Fibroblast of lung (primary cell): ENCODE data around the gene TTLL9. TPM values are rescaled to one million over a fixed set of nuclear protein-coding genes. Genes with fewer than 3 reads are reported as not detected.

Experiments used
- DNase-seq, 2 donors: peaks; one replicate each; pipeline versions ENCODE4 v3.0.0 to v3.0.0-alpha.2; 2010; ENCODE audit warnings: low read depth in 2 of 2
- H2AFZ ChIP-seq: 2 replicates; pipeline ENCODE4 v1.5.1; 2012; ENCODE audit warnings: low read length, control low read depth, inconsistent platforms
- H3K27ac ChIP-seq: 2 replicates; pipeline ENCODE4 v1.5.1; 2011; ENCODE audit warnings: low read length, control low read depth; ENCODE audit not compliant: insufficient read depth
- H3K27me3 ChIP-seq: 2 replicates; pipeline ENCODE4 v1.5.1; 2011; ENCODE audit warnings: mild to moderate bottlenecking, low read length; ENCODE audit not compliant: control insufficient read depth, insufficient read depth
- H3K36me3 ChIP-seq: 2 replicates; pipeline ENCODE4 v1.5.1; 2011; ENCODE audit warnings: low read length; ENCODE audit not compliant: control insufficient read depth, insufficient read depth
- H3K4me1 ChIP-seq: 2 replicates; pipeline ENCODE4 v1.5.1; 2011; ENCODE audit warnings: low read length; ENCODE audit not compliant: control insufficient read depth, insufficient read depth; ENCODE audit errors: extremely low read depth
- H3K4me2 ChIP-seq: 2 replicates; pipeline ENCODE4 v1.5.1; 2011; ENCODE audit warnings: low read length, control low read depth; ENCODE audit not compliant: insufficient read depth; ENCODE audit errors: extremely low read depth
- H3K4me3 ChIP-seq, 4 experiments: fragments of 200-600 bp in 1 of 4; sonication (generic) in 1 of 4; replicated peaks in 1 of 4; 2 replicates each; pipeline ENCODE4 v1.5.1; 2011 to 2016; ENCODE audit warnings: low read length in 4 of 4, low read depth in 3 of 4, mild to moderate bottlenecking in 3 of 4, control low read depth in 2 of 4, inconsistent platforms in 1 of 4, mixed read lengths in 1 of 4; ENCODE audit not compliant: insufficient read depth in 1 of 4; ENCODE audit errors: control extremely low read depth in 1 of 4
- H3K79me2 ChIP-seq: 2 replicates; pipeline ENCODE4 v1.5.1; 2012; ENCODE audit warnings: mild to moderate bottlenecking, low read length, inconsistent platforms; ENCODE audit not compliant: control insufficient read depth, insufficient read depth
- H3K9ac ChIP-seq: 2 replicates; pipeline ENCODE4 v1.5.1; 2011; ENCODE audit warnings: mild to moderate bottlenecking, low read length, control low read depth; ENCODE audit not compliant: insufficient read depth
- H3K9me3 ChIP-seq: 2 replicates; pipeline ENCODE4 v1.5.1; 2012; ENCODE audit warnings: low read depth, low read length; ENCODE audit not compliant: control insufficient read depth, insufficient read depth
- H4K20me1 ChIP-seq: 2 replicates; pipeline ENCODE4 v1.5.1; 2011; ENCODE audit warnings: low read length; ENCODE audit not compliant: control insufficient read depth, insufficient read depth; ENCODE audit errors: extremely low read depth
- CTCF ChIP-seq, 2 donors: IDR thresholded peaks in 1 of 2; conservative IDR thresholded peaks in 1 of 2; 1 replicate in 1 of 2; 2 replicates in 1 of 2; pipeline ENCODE4 v1.5.1; 2011 to 2012; ENCODE audit warnings: low read length in 2 of 2, control low read depth in 1 of 2, inconsistent platforms in 1 of 2, low read depth in 1 of 2, mild to moderate bottlenecking in 1 of 2
- EZH2 ChIP-seq: IDR thresholded peaks from 2 replicates; pipeline ENCODE4 v1.5.1; 2012; ENCODE audit warnings: low read length, control low read depth, mild to moderate bottlenecking; ENCODE audit errors: missing control alignments
- polyA plus RNA-seq, 2 donors: library from polyadenylated mRNA; depleted of rRNA in 1 of 2; stranded (reverse) in 1 of 2; unstranded in 1 of 2; fragments of >200 nt; gene quantifications; 2 replicates each; pipeline ENCODE4 v1.2.1, GENCODE V29; 2011 to 2012; ENCODE audit warnings: missing spikeins in 1 of 2
- total RNA-seq: library from RNA; depleted of rRNA; stranded (reverse); fragments of >200 nt; gene quantifications from 2 replicates; pipeline ENCODE4 v1.2.1, GENCODE V29; 2014

The TTLL9 gene
- total and polyA plus RNA-seq, 2 donors (not counting 1 experiment from before 2014, with no cell fraction given), result 0.05 TPM; not detected in 1

DNA sequence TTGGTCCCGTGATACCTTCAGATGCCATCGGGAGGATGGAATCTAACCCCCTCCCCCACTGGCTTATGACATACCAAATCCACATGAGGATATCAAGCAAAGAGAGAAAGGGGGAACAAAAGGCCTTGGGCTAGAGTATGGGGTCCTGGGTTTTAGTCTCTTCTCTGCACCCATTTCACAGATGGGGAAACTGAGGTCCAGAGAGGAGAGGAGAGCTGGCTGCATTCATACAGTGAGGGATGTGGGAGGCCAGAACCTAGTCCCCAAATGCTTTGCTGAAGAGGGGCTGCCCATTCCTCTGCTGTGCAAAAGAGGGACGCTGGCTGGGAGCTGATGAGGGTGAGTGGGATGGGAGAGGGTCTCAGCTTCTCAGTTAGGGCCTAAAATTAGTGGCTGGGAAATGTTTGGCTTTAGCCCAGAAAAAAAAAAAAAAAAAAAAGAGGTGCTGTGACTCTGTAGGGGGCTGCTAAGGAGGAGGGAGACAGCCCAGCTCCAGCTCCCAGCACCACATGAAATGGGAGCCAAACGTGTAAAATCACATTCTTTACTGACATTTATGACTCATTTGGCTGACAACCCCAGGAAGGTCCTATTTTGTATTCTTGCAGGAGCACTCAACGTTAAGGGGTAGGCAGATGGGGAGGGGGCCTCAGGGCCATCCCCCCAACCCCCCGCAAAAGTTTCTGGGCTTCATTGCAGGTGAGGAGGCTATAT is 109.4 kb downstream of the TTLL9 start:
- H3K4me2 ChIP-seq, result no peak overlapping the region
- H3K36me3 ChIP-seq, result no peaks in the 10 kb centered on the region
- H3K79me2 ChIP-seq, result no peaks in the 10 kb centered on the region
- TF ChIP-seq EZH2, result no peak
- TF ChIP-seq CTCF (conservative IDR thresholded peaks at IDR 0.05 in 1 of 2, IDR thresholded peaks at IDR 0.05 in 1 of 2; ENCODE audit: low read depth in 1 of 2, low read length in 2 of 2), result no peak
- H3K9ac ChIP-seq, result no peak overlapping the region
- no peak overlapping the region for H3K27ac ChIP-seq
- H3K4me3 ChIP-seq, result no peak overlapping the region
- DNase-seq, result no peak
- H3K4me1 ChIP-seq, result no peaks in the 10 kb centered on the region
- H2AFZ ChIP-seq, result no peak overlapping the region
- H4K20me1 ChIP-seq, result no peaks in the 10 kb centered on the region
- H3K27me3 ChIP-seq, result peaks cover 9% of the 10 kb centered on the region
- H3K9me3 ChIP-seq, result no peaks in the 10 kb centered on the region

- DNase-seq, result no peak
Measured at GRCh38 chr20:31981784-31982183, 111.3 kb downstream of the TTLL9 start.

DNA sequence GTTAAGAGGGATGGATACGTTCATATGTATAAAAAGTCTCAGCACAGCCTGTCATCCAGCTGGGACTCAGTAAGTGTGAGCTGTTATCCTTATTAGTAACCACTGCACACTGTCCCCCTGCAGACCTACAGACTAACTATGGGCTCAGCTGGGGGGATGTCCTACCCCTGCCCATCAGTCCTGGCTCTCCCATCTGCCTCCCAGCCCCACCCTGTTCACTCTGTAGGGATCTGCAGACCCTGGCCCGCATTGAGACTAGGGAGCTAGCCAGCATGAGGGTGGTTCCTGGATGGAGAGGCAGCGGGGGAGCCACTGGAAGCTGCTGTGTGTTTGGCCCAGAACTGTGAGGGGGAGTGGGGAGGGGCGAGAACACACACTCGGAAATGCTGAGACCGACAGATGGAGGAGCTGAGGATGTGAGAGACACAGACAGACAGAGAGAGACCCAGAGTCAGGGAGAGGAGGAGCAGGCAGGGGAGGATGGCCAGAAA is 114.6 kb downstream of the TTLL9 start:
- no peaks in the 10 kb centered on the region for H4K20me1 ChIP-seq
- H3K9me3 ChIP-seq, result no peaks in the 10 kb centered on the region
- TF ChIP-seq CTCF (conservative IDR thresholded peaks at IDR 0.05 in 1 of 2, IDR thresholded peaks at IDR 0.05 in 1 of 2; ENCODE audit: low read depth in 1 of 2, low read length in 2 of 2) (no peak), EZH2 (no peak)
- H3K9ac ChIP-seq, result no peak overlapping the region
- H3K36me3 ChIP-seq, result no peaks in the 10 kb centered on the region
- H3K27me3 ChIP-seq, result peaks cover 8% of the 10 kb centered on the region
- no peak overlapping the region for H3K4me2 ChIP-seq
- H3K4me3 ChIP-seq, result no peak overlapping the region
- H3K4me1 ChIP-seq, result no peaks in the 10 kb centered on the region
- no peaks in the 10 kb centered on the region for H3K79me2 ChIP-seq
- no peak for DNase-seq
- no peak overlapping the region for H3K27ac ChIP-seq
- H2AFZ ChIP-seq, result no peak overlapping the region

More at GRCh38 chr20:31981784-31982183, 111.3 kb downstream of the TTLL9 start:
- Histone ChIP-seq H3K27me3 (peaks cover 8% of the 10 kb centered on the region), H4K20me1 (no peaks in the 10 kb centered on the region), H3K9me3 (no peaks in the 10 kb centered on the region), H2AFZ (no peak overlapping the region), H3K4me2 (no peak overlapping the region), H3K36me3 (no peaks in the 10 kb centered on the region), H3K9ac (no peak overlapping the region), H3K79me2 (no peaks in the 10 kb centered on the region), H3K4me1 (no peaks in the 10 kb centered on the region), H3K4me3 (no peak overlapping the region), H3K27ac (no peak overlapping the region)
- no peak for TF ChIP-seq CTCF (conservative IDR thresholded peaks at IDR 0.05 in 1 of 2, IDR thresholded peaks at IDR 0.05 in 1 of 2; ENCODE audit: low read depth in 1 of 2, low read length in 2 of 2)
- no peak for TF ChIP-seq EZH2
